Amniotic stem cell (primary cell): Measurements from ENCODE around the gene CAMK2B.

Source experiments
- DNase-seq: peaks from one replicate; lab custom pipeline; 2025; lab: John Stamatoyannopoulos, UW

CAMK2B gene

GRCh38 chr7:44325201-44325671 lies at the start of gene CAMK2B:
CAMK2B (minus strand) TSS chr7:44325594; CDS start chr7:44325421, 173 bp downstream.
- DNase-seq, result no peak

GRCh38 chr7:44374007-44374763 lies 48.8 kb upstream of the CAMK2B start:
- no peak for DNase-seq

- no peak for DNase-seq
These were observed 48.0 kb upstream of the CAMK2B start for GRCh38 chr7:44373418-44373740.

GRCh38 chr7:44372560-44373417 lies 47.4 kb upstream of the CAMK2B start:
- no peak for DNase-seq

GRCh38 chr7:44368885-44369284 lies 43.5 kb upstream of the CAMK2B start:
- no peak for DNase-seq

- no peak for DNase-seq
These were observed 43.1 kb upstream of the CAMK2B start for GRCh38 chr7:44368455-44368854.

- DNase-seq, result no peak
These were observed 42.2 kb upstream of the CAMK2B start for GRCh38 chr7:44367475-44368043.

GRCh38 chr7:44366986-44367385 lies 41.6 kb upstream of the CAMK2B start:
- DNase-seq, result no peak

GRCh38 chr7:44353668-44354067 lies 28.3 kb upstream of the CAMK2B start:
- no peak for DNase-seq

- no peak for DNase-seq
These were observed 23.7 kb upstream of the CAMK2B start for GRCh38 chr7:44348851-44349781.

GRCh38 chr7:44348300-44348699 lies 22.9 kb upstream of the CAMK2B start:
- no peak for DNase-seq

GRCh38 chr7:44347546-44348114 lies 22.2 kb upstream of the CAMK2B start:
- DNase-seq, result no peak

GRCh38 chr7:44346063-44346462 lies 20.7 kb upstream of the CAMK2B start:
- no peak for DNase-seq

GRCh38 chr7:44341401-44341800 lies 16.0 kb upstream of the CAMK2B start:
- no peak for DNase-seq

GRCh38 chr7:44338600-44338999 lies 13.2 kb upstream of the CAMK2B start:
- DNase-seq, result no peak

- no peak for DNase-seq
These were observed 11.1 kb upstream of the CAMK2B start for GRCh38 chr7:44336491-44336890.

- no peak for DNase-seq
These were observed 9.8 kb upstream of the CAMK2B start for GRCh38 chr7:44335184-44335583.

- DNase-seq, result no peak
These were observed 9.3 kb upstream of the CAMK2B start for GRCh38 chr7:44334734-44335097.

GRCh38 chr7:44333911-44334733 lies 8.7 kb upstream of the CAMK2B start:
- no peak for DNase-seq

GRCh38 chr7:44331682-44332081 lies 6.3 kb upstream of the CAMK2B start:
- no peak for DNase-seq

- no peak for DNase-seq
These were observed 4.9 kb upstream of the CAMK2B start for GRCh38 chr7:44330331-44330730.
